Calu3 (cell line): ENCODE results near the gene CD2AP. TPM values are rescaled to one million over a fixed set of nuclear protein-coding genes. Genes with fewer than 3 reads are reported as not detected.

ENCODE experiments used
- BruUV-seq: library from RNA; stranded (reverse); fragments of 400-500 nt; replicated peaks from 2 replicates; lab custom pipeline; 2021; lab: Mats Ljungman, UMichigan
- CTCF ChIA-PET: fragments of 300-600 bp; sonication (Branson Sonifier 250); formaldehyde crosslinking; loops from one replicate; lab custom pipeline; 2022; ENCODE audit warnings: antibody characterized with exemption; lab: Charles Lee
- DNase-seq: peaks from one replicate; pipeline ENCODE4 v3.0.0; 2022
- H3K27ac Mint-ChIP-seq: one replicate; pipeline ENCODE4 v1.8.0; 2022; ENCODE audit warnings: mixed read lengths; ENCODE audit not compliant: unreplicated experiment
- H3K27me3 Mint-ChIP-seq: one replicate; pipeline ENCODE4 v1.8.0; 2022; ENCODE audit warnings: mixed read lengths; ENCODE audit not compliant: unreplicated experiment
- H3K36me3 Mint-ChIP-seq: one replicate; pipeline ENCODE4 v1.8.0; 2022; ENCODE audit warnings: mild to moderate bottlenecking, moderate library complexity, mixed read lengths; ENCODE audit not compliant: insufficient read depth, unreplicated experiment
- H3K4me1 Mint-ChIP-seq: one replicate; pipeline ENCODE4 v1.8.0; 2022; ENCODE audit warnings: mild to moderate bottlenecking, low read depth, mixed read lengths; ENCODE audit not compliant: unreplicated experiment
- H3K4me3 Mint-ChIP-seq: one replicate; pipeline ENCODE4 v1.8.0; 2022; ENCODE audit warnings: mild to moderate bottlenecking, low read depth, moderate library complexity, mixed read lengths; ENCODE audit not compliant: unreplicated experiment
- H3K9me3 Mint-ChIP-seq: one replicate; pipeline ENCODE4 v1.8.0; 2022; ENCODE audit warnings: low read depth, mixed read lengths; ENCODE audit not compliant: unreplicated experiment
- intact Hi-C: fragments of 100-400 bp; cut with micrococcal nuclease; formaldehyde crosslinking; loops from one replicate; pipeline ENCODE4 v1.10.0; 2022; ENCODE audit not compliant: unreplicated experiment
- total RNA-seq: library from RNA; stranded (reverse); gene quantifications from 2 replicates; pipeline ENCODE4 v1.2.3, GENCODE V29; 2022
- TF ChIP-seq, protein P1 (sequence below): fragments of 200-600 bp; IDR thresholded peaks from one replicate; pipeline ENCODE4 v1.8.0; 2022; ENCODE audit warnings: antibody characterized with exemption; ENCODE audit not compliant: unreplicated experiment

CD2AP gene
- total RNA-seq, 1 experiment from 2014 or later = 105 TPM

DNA sequence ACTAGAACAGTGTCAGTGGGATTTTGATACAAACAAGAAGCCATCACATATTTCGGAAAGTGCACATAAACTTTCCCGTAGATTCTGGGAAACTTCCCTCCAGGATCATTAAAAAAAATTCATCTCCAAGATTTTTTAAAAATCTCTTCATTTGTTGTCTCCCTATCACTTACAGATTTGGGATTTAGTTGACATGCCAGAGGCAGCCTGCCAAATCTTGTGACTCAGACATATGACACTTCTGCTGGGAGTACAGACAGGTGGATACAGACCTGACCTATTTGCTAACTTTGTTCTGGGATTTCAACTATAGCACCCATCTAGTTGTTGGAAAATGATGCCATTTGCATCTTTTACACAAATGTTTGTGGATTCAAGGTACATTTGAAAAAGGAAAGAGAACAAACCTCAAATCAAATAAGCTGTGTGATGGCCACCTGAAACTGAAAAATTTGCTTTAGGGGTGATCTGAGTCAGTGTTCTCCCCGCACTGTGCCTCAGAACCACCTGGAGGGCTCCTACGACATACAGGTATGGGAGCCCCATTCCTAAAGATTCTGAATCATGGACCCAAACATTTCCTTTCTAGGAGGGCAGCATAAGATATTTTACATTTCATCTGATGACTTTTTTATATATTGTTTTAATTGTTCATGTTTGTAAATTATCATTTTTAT is 21.9 kb upstream of the CD2AP start:
- no peak overlapping the region for H3K4me3 Mint-ChIP-seq
- BruUV-seq = no TSS peak
- CTCF ChIA-PET = no interaction called here
- intact Hi-C loops = no loop called here
- peaks cover 12% of the 10 kb centered on the region for H3K36me3 Mint-ChIP-seq
- peak; percentile 43 for DNase-seq
- TF ChIP-seq, protein P1, sequence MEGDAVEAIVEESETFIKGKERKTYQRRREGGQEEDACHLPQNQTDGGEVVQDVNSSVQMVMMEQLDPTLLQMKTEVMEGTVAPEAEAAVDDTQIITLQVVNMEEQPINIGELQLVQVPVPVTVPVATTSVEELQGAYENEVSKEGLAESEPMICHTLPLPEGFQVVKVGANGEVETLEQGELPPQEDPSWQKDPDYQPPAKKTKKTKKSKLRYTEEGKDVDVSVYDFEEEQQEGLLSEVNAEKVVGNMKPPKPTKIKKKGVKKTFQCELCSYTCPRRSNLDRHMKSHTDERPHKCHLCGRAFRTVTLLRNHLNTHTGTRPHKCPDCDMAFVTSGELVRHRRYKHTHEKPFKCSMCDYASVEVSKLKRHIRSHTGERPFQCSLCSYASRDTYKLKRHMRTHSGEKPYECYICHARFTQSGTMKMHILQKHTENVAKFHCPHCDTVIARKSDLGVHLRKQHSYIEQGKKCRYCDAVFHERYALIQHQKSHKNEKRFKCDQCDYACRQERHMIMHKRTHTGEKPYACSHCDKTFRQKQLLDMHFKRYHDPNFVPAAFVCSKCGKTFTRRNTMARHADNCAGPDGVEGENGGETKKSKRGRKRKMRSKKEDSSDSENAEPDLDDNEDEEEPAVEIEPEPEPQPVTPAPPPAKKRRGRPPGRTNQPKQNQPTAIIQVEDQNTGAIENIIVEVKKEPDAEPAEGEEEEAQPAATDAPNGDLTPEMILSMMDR = no peak
- H3K27ac Mint-ChIP-seq = no peak overlapping the region
- H3K9me3 Mint-ChIP-seq = no peaks in the 10 kb centered on the region
- no peaks in the 10 kb centered on the region for H3K27me3 Mint-ChIP-seq
- H3K4me1 Mint-ChIP-seq = peaks cover 33% of the 10 kb centered on the region

DNA sequence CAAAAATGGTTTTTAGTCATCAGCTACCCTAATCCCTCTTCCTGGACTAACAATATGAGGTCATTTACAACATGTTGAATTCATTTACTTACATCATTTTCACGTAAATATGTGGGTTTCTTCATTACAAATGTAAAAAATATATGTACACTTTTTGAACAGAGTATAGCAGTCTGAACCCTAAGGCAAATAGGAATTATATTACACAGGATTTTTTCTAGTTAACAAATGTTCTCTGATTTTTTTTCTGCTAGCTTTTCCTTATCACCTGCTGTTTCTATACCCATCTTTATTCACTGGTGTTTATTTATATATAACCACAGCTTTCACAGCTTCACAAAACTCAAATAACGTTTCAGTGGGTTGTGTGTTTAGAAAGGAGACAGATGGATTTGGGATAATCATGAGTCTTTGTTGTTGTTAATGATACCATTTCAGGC is 21.0 kb upstream of the CD2AP start:
- intact Hi-C loops = no loop called here
- no TSS peak for BruUV-seq
- H3K4me1 Mint-ChIP-seq = peaks cover 35% of the 10 kb centered on the region
- TF ChIP-seq, protein P1 = no peak
- no peak overlapping the region for H3K4me3 Mint-ChIP-seq
- CTCF ChIA-PET = interaction anchor here (2.5 kb wide), 1 partner anchor 16 kb away, joined by 7 read pairs; no protein-coding TSS in a partner anchor
- H3K9me3 Mint-ChIP-seq = no peaks in the 10 kb centered on the region
- no peaks in the 10 kb centered on the region for H3K27me3 Mint-ChIP-seq
- no peak overlapping the region for H3K27ac Mint-ChIP-seq
- DNase-seq = no peak
- H3K36me3 Mint-ChIP-seq = peaks cover 12% of the 10 kb centered on the region

DNA sequence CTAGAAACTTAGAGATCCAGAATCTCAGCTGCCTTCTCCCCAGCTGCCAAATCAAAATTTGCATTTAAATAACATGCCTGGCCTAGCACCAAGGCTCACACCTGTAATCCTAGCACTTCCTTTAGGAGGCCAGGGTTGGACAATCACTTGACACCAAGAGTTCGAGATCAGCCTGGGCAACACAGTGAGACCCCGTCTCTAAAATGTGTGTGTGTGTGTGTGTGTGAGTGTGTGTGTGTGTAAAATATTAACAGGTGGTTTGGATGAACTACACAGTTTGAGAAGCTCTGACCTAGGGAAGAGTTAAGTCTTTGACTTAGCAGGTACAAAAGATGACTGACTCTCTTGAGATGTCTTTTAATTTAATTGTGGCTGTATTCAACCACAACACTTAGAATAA is 20.2 kb upstream of the CD2AP start:
- no TSS peak for BruUV-seq
- CTCF ChIA-PET = interaction anchor here (2.5 kb wide), 1 partner anchor 16 kb away, joined by 7 read pairs; no protein-coding TSS in a partner anchor
- Mint-ChIP-seq H3K4me1 (peaks cover 35% of the 10 kb centered on the region), H3K4me3 (no peak overlapping the region), H3K9me3 (no peaks in the 10 kb centered on the region), H3K27me3 (no peaks in the 10 kb centered on the region), H3K27ac (no peak overlapping the region), H3K36me3 (peaks cover 12% of the 10 kb centered on the region)
- DNase-seq = no peak
- intact Hi-C loops = no loop called here
- TF ChIP-seq, protein P1 = no peak

DNA sequence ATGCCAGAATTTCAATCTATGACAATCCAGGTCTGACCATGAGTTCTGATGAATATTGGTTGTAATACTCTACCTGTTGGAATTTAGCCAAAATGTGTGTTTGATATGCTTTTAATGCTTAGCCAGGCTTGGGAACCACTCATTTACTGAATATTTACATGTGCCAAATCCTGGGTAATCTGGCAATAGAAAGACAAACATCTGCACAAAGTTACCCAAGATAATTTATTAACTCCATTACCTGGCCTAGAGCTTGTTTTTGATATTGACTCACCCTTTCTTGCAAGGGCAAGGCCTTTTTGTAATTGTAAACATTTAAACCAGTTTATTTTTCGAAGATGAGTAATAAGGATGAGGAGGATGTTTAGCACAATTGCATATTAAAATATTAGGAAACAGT is 13.5 kb upstream of the CD2AP start:
- peaks cover 44% of the 10 kb centered on the region for H3K4me1 Mint-ChIP-seq
- H3K27me3 Mint-ChIP-seq = no peaks in the 10 kb centered on the region
- no peak for DNase-seq
- no TSS peak for BruUV-seq
- H3K36me3 Mint-ChIP-seq = peaks cover 12% of the 10 kb centered on the region
- peak overlapping the region; percentile 69 for H3K27ac Mint-ChIP-seq
- CTCF ChIA-PET = interaction anchor here (0.7 to 1.3 kb wide), 3 partner anchors 10 to 360 kb away, joined by 3 to 4 read pairs (median 3); partner anchors contain the start of gene CD2AP
- no peak overlapping the region for H3K4me3 Mint-ChIP-seq
- TF ChIP-seq, protein P1 = no peak
- peaks cover 2% of the 10 kb centered on the region for H3K9me3 Mint-ChIP-seq
- intact Hi-C loops = no loop called here
